GM21786 (cell line): ENCODE results near the gene FAM181B.
A peak's percentile ranks its signal among the peaks of the same experiment; 100 is the strongest.
"Not testable (repeated sequence)": the region's sequence is repeated elsewhere in the genome, so short reads cannot be mapped to it uniquely, and the experiment has no call there.

Experiments
- ATAC-seq: cut with Tn5 transposase; IDR thresholded peaks from one replicate; pipeline ENCODE4 v1.9.1; 2021; ENCODE audit not compliant: unreplicated experiment

Gene FAM181B

GRCh38 chr11:82732734-82733443 is 775 bp downstream of the FAM181B start:
- no peak for ATAC-seq

DNA sequence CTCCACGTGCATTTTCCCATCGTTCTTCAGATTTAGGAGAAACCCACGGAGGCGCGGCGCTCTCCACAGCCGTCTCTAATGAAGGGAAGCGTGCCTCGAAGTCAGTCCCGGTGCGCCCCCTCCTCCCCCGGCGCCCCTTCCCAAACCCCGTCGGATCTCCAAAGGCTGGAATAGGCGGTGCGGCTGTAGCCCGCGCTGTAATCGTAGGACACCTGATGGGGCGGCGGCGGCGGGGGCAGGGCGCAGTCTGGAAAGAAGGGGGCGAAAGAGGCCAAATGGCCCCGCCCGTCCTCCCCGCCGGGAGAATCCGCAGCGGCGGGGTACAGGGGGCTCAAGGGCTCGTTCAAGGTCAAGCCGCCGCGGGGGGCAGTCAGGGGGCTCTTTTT is 1.3 kb downstream of the FAM181B start:
- no peak for ATAC-seq

- no peak for ATAC-seq
Measured at GRCh38 chr11:82731691-82732277, 1.9 kb downstream of the FAM181B start.

GRCh38 chr11:82730754-82731153 is 2.9 kb downstream of the FAM181B start:
- no peak for ATAC-seq

- ATAC-seq: no peak
Measured at GRCh38 chr11:82730286-82730685, 3.4 kb downstream of the FAM181B start.

GRCh38 chr11:82724026-82724425 is 9.6 kb downstream of the FAM181B start:
- no peak for ATAC-seq

DNA sequence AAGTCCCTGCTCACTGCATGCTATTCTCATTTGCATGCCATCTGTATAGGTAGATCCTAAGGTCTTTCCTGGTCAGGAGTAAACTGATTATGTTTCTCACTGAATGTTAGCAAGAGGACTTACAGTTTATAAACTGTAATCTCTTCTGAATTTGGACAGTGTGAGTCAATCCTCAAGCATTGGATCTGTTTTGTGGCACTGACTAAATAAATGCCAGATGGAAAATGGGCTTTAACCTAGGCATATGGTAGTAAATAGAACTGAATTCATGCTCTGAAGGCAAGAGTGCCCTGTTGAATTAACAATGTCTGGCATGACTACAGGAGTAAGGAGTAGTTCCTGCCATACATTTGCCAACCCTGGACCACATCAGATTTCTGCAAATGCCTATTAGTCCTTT is 11.4 kb downstream of the FAM181B start:
- ATAC-seq: no peak

DNA sequence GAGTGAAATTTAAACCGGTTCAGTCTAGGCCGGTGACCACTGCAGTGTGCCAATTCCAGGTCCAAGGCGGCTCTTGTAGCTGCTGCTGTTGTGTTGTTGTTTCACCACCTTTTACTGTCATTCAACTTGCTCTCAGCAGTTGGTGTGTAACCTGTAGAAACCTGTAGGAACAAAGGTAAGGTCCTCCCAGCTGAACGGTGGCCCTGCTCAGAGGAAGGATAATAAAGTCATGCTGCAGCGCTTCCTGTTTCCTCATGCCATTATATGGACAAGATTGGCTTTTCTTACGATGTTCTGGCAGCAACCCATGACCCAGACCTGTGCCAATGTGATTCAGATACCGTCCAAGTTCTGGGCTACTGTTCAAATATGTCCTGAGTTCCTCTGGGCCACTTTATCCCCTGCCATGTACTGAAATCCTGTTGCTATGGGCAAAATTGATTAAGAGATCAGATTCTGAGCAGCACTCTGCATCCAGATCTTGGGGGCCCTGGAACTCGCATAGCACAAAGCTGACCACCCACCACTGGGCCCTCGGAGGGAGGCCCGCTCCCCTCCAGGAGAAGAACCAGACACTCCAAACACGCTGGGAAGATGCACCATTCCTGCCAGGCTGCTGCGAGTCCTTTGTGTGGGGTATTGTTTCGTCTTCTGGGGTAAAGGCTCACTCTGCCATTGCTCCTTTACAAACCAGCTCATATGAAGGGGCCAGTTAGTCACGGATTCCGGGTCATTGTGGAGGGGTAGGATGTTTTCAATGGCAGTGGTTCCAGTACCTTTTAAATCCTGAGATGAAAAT is 13.2 kb downstream of the FAM181B start:
- ATAC-seq: no peak

- no peak for ATAC-seq
Measured at GRCh38 chr11:82719361-82720105, 14.1 kb downstream of the FAM181B start.

GRCh38 chr11:82718821-82719220 is 14.8 kb downstream of the FAM181B start:
- no peak for ATAC-seq

GRCh38 chr11:82718307-82718706 is 15.4 kb downstream of the FAM181B start:
- peak; percentile 62 for ATAC-seq

GRCh38 chr11:82714346-82715174 is 19.1 kb downstream of the FAM181B start:
- no peak for ATAC-seq

- no peak for ATAC-seq
Measured at GRCh38 chr11:82711648-82712047, 22.0 kb downstream of the FAM181B start.

- ATAC-seq: no peak
Measured at GRCh38 chr11:82703796-82704195, 29.9 kb downstream of the FAM181B start.

DNA sequence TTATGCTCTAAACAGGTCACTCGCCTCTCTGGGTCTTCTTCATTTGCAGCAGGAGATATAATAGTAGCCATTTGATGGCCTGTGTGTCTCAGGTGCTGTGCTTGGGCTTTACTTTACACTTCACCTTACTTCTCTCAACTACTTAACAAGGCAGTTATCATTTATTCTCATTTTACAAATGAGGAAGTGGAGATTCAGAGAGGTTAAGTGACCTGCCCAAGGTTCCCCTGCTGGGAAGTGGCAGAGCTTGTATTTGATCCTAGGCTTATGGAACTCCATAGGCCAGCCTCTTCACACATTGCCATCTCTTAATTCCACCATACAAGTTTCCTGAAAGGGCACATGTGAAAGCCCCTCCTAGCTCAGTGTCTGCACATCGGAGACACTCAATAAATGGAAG is 30.4 kb downstream of the FAM181B start:
- ATAC-seq: no peak

DNA sequence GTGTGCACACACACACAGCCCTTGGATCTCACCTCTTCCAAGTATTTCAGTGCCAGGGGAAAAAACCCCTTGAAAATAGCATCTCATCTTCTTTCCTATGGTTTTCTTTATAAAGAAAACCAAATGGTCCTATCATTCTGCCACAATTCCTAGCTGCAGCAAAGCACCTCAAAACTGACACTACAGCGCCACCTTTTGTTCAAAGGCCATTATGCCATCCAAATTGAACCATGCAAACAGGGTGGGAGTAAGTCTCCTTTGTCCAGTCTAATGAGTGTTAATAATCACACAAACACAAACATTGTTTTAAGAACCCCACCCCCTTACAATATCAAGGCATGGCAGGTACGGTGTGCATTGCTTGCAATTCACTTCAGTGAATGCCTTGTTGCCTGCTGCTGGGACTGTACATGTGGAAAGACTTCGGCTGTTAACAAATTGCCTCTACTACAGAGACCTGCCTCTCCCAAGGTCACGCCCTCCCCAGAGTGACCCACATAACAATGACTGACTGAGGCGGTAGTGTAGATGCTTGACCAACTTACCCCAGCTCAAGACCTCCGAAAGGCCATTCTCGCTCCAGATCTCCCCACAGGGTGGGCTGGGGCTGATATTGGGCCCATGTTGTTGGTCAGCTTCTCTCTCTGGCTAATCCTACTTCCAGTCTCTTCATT is 31.7 kb downstream of the FAM181B start:
- peak; percentile 54 for ATAC-seq

GRCh38 chr11:82698576-82699352 is 34.9 kb downstream of the FAM181B start:
- no peak for ATAC-seq

- ATAC-seq: no peak
Measured at GRCh38 chr11:82692981-82693380, 40.7 kb downstream of the FAM181B start.

- ATAC-seq: not testable (repeated sequence)
Measured at GRCh38 chr11:82689347-82689746, 44.3 kb downstream of the FAM181B start.
